ENCODE results near the gene XPO1.
"Not testable (repeated sequence)": the region's sequence is repeated elsewhere in the genome, so short reads cannot be mapped to it uniquely, and the experiment has no call there.

Gene XPO1

DNA sequence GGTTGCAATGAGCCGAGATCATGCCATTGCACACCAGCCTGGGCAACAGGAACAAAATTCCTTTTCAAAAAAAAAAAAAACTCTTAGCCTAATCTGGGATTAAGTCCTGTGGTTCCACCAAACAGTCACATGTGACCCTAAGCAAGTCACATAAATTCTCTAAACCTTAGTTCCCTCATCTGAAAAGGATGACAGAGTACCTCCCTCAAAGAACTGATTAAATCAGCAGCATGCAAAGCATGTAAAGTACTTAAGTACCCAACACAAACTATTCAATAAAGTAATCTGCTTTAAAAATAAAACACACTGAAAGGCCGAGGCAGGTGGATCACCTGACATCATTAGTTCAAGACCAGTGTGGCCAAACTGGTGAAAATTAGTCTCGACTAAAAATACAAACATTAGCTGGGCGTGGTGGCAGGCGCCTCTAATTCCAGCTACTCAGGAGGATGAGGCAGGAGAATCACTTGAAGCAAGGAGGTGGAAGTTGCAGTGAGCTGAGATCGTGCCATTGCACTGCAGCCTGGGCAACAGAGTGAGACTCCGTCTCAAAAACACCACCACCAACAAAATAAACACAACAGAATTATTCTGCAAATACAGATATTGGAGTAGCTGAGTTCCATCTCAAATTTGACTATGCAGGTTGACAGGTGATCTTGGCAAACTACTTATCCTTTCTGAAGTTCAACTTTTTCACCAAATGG lies 74.2 kb downstream of the XPO1 start:
- no peak for DNase-seq

DNA sequence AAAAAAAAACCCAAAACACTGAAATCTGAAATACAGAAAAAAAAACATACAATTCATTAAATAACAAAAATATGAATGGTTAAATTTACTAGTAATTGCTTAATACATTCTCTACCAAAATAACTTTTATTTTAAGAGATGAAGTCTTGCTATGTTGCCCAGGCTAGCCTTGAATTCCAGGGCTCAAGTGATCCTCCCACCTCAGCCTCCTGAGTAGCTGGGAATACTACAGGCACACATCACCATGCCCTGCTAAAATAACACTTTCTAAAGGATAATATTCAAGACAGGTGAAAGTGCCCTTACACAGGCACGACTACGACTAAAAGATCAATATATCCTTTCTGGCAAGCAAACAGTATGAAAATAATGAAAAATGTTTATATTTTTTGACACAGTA lies 76.8 kb downstream of the XPO1 start:
- DNase-seq = no peak

GRCh38 chr2:61460163-61460562 lies 78.0 kb downstream of the XPO1 start:
- no peak for DNase-seq

DNA sequence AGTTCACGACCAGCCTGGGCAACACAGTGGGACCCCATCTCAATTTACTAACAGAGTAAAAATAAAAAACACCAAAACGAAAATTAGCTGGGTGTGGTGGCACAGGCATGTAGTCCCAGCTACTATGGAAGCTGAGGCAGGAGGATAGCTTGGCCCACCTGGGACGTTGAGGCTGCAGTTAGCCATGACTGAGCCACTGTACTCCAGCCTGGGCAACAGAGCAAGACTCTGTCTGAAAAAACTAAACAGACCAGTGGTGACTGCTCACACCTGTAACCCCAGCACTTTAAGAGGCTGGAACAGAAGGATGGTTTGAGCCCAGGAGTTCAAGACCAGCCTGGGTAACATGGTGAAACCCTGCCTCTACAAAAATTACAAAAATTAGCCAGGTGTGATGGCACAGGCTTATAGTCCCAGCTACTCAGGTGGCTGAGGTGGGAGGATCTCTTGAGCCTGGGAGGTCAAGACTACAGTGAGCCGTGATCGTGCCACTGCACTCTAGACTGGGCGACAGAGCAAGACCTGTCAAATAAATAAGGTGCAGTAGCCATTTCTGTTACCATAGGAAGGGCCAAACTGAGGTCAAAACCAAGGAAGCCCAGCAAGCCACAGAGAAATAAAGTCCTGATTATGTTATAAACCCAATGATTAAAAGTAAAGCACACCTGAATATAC lies 81.3 kb downstream of the XPO1 start:
- no peak for DNase-seq

GRCh38 chr2:61456070-61456745 lies 81.9 kb downstream of the XPO1 start:
- no peak for DNase-seq

- not testable (repeated sequence) for DNase-seq
These were observed 83.2 kb downstream of the XPO1 start for GRCh38 chr2:61454972-61455371.

DNA sequence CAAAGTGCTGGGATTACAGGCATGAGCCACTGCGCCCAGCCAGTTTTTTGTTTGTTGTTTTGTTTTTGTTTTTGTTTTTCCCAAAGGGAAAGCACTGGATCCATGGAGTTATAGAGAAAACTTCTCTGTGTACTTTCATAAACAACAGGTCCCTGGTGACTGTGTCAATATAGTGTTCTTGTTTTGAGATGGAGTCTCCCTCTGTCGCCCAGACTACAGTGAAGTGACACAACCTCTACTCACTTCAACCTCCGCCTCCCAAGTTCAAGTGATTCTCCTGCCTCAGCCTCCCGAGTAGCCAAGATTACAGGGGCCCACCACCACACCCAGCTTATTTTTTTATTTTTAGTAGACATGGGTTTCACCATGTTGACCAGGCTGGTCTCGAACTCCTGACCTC lies 83.8 kb downstream of the XPO1 start:
- DNase-seq = no peak

- DNase-seq = no peak
These were observed 85.8 kb downstream of the XPO1 start for GRCh38 chr2:61452392-61452791.

- DNase-seq = no peak
These were observed 87.0 kb downstream of the XPO1 start for GRCh38 chr2:61451178-61451577.

GRCh38 chr2:61450144-61450543 lies 88.0 kb downstream of the XPO1 start:
- DNase-seq = no peak

DNA sequence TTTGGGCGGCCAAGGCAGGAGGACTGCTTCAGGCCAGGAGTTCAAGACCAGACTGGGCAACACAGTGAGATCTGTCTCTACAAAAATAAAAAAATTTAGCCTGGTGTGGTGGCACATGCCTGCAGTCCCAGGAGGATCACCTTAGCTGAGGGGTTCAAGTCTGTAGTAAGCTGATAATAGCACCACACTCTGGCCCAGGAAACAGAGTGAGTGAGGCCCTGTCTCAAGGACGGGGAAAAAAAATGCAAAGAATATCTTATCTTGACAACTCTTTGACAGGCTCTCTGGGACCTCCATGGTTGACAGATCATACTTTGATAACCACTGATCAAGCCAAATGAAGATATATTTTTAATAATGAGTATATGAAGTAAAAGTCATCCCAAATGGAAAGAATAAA lies 89.9 kb downstream of the XPO1 start:
- no peak for DNase-seq

- not testable (repeated sequence) for DNase-seq
These were observed 91.2 kb downstream of the XPO1 start for GRCh38 chr2:61446971-61447370.

- DNase-seq = peak; percentile 15
These were observed 94.7 kb downstream of the XPO1 start for GRCh38 chr2:61443342-61444041.

- no peak for DNase-seq
These were observed 98.7 kb downstream of the XPO1 start for GRCh38 chr2:61439241-61440002.

DNA sequence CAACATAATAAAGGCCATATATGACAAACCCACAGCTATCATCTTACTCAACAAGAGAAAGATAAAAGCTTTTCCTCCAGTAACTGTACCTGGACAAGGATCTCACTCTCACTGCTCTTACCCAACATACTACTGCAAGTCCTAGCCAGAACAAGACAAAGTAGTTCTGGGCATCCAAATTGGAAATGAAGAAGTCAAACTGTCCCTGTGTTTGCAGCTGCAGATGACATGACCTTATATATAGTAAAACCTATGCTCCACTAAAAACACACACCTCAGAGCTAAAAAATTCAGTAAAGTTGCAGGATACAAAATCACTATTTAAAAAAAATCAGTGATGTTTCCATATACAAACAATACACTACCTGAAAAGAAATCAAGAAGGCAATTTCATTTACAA lies 99.5 kb downstream of the XPO1 start:
- DNase-seq = no peak

DNA sequence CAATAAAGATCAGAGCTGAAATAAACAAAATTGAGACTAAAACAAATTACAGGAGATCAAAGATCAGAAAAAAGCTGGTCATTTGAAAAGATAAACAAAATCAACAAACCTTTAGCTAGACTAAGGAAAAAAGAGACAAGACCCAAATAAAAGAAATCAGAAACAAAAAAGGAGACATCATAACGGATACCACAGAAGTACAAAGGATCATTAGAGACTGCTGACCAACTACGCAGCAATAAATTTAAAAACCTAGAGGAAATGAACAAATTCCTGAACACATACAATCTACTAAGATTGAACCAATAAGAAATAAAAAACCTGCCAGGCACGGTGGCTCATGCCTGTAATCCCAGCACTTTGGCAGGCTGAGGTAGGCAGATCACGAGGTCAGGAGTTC lies 101.0 kb downstream of the XPO1 start:
- DNase-seq = no peak

DNA sequence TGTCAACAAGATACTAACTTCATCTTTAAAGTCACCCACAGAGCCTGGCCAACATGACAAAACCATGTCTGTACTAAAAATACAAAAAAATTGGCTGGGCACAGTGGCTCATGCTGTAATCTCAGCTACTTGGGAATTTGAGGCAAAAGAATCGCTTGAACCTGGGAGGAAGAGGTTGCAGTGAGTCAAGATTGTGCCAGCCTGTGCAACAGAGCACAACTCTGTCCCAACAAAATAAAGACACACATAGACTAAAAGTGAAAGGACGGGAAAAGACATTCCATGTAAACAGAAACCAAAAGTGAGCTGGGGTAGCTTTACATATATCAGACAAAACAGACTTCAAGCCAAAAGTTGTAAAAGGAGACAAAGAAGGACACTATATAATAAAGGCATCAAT lies 102.1 kb downstream of the XPO1 start:
- no peak for DNase-seq

GRCh38 chr2:61435291-61435690 lies 102.9 kb downstream of the XPO1 start:
- DNase-seq = no peak

GRCh38 chr2:61434314-61434713 lies 103.8 kb downstream of the XPO1 start:
- DNase-seq = no peak

DNA sequence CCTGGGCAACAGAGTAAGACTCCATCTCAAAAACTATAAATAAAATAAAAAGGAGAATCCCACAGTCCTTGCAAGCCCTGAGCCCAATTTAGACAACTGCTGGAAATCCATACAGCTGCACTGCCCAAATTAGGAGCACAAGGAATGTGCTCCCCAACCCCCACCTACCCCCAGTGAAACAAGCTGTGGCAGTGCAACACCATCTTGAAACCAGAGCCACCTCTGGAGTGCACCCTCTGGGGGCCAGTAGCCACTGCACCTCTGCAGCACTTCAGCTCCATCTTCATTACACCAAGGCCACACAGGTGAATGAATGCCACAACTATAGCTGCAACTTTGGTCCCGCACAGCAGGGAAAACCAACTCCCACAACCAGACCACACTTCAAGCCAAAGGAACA lies 104.5 kb downstream of the XPO1 start:
- no peak for DNase-seq

GRCh38 chr2:61432990-61433389 lies 105.2 kb downstream of the XPO1 start:
- DNase-seq = no peak

GRCh38 chr2:61431345-61431744 lies 106.8 kb downstream of the XPO1 start:
- no peak for DNase-seq

Measured in NCI-H2171 treated with DMSO at 0.1 percent for 48 hours (cell line).